Endothelial cell of umbilical vein (primary cell): ENCODE data around the gene CNTRL. TPM values are rescaled to one million over a fixed set of nuclear protein-coding genes. Genes with fewer than 3 reads are reported as not detected.

ENCODE experiments used
- BruUV-seq: library from RNA; stranded (reverse); fragments of 400-500 nt; replicated peaks from 2 replicates; lab custom pipeline; 2021; lab: Mats Ljungman, UMichigan
- CTCF ChIA-PET: fragments of 300-600, 350-600 bp; sonication (Branson Sonifier 250); formaldehyde crosslinking; loops from one replicate; lab custom pipeline; 2021; ENCODE audit warnings: antibody characterized with exemption, inconsistent platforms; lab: Charles Lee
- POLR2A ChIA-PET: fragments of 300-600, 350-600 bp; sonication (Branson Sonifier 250); formaldehyde crosslinking; loops from one replicate; lab custom pipeline; 2021; ENCODE audit warnings: antibody characterized with exemption, inconsistent platforms; lab: Charles Lee
- DNase-seq: peaks from one replicate; pipeline ENCODE4 v3.0.0-alpha.2; 2011; ENCODE audit warnings: low read depth, low spot score
- FAIRE-seq: peaks from 2 replicates; lab custom pipeline; 2011; peaks lifted over from hg19 to GRCh38; lab: Jason Lieb, UNC
- H2AFZ ChIP-seq: 2 replicates; pipeline ENCODE4 v1.6.0; 2012; ENCODE audit warnings: low read depth, low read length, control low read depth, inconsistent platforms
- H3K27ac ChIP-seq: 2 replicates; pipeline ENCODE4 v1.5.1; 2011; ENCODE audit warnings: low read depth, mild to moderate bottlenecking, control low read depth, low read length, moderate library complexity; ENCODE audit not compliant: insufficient read depth
- H3K27me3 ChIP-seq, 2 experiments: 2 replicates each; pipeline versions ENCODE4 v1.6.0 to v1.6.1; 2011; ENCODE audit warnings: low read length in 2 of 2, mixed read lengths in 1 of 2; ENCODE audit not compliant: control insufficient read depth in 2 of 2, insufficient read depth in 2 of 2
- H3K36me3 ChIP-seq, 2 experiments: 2 replicates in 1 of 2; 3 replicates in 1 of 2; pipeline ENCODE4 v1.5.1; 2011; ENCODE audit warnings: low read length in 2 of 2, mild to moderate bottlenecking in 1 of 2, moderate library complexity in 1 of 2; ENCODE audit not compliant: control insufficient read depth in 2 of 2, insufficient read depth in 2 of 2; ENCODE audit errors: extremely low read depth in 1 of 2
- H3K4me1 ChIP-seq: 3 replicates; pipeline ENCODE4 v1.5.1; 2011; ENCODE audit warnings: mild to moderate bottlenecking, low read length; ENCODE audit not compliant: control insufficient read depth, insufficient read depth; ENCODE audit errors: extremely low read depth
- H3K4me2 ChIP-seq: 2 replicates; pipeline ENCODE4 v1.6.1; 2011; ENCODE audit warnings: low read length, control low read depth, mixed read lengths; ENCODE audit not compliant: insufficient read depth
- H3K4me3 ChIP-seq, 3 experiments: fragments of 200-600 bp in 1 of 3; sonication (generic), shearing (Covaris generic) in 1 of 3; replicated peaks in 1 of 3; 2 replicates each; pipeline ENCODE4 v1.5.1; 2011 to 2016; ENCODE audit warnings: control low read depth in 3 of 3, low read length in 3 of 3, mild to moderate bottlenecking in 2 of 3, inconsistent platforms in 1 of 3, low read depth in 1 of 3, moderate library complexity in 1 of 3; ENCODE audit not compliant: insufficient read depth in 1 of 3
- H3K79me2 ChIP-seq: 2 replicates; pipeline ENCODE4 v1.6.0; 2012; ENCODE audit warnings: low read length, inconsistent platforms; ENCODE audit not compliant: control insufficient read depth, insufficient read depth
- H3K9ac ChIP-seq: replicated peaks from 2 replicates; pipeline ENCODE3; 2011; ENCODE audit warnings: low read length, control low read depth; ENCODE audit not compliant: insufficient read depth; ENCODE audit errors: extremely low read depth
- H3K9me1 ChIP-seq: replicated peaks from 3 replicates; pipeline ENCODE4 v1.6.0; 2011; ENCODE audit warnings: mild to moderate bottlenecking, low read length; ENCODE audit not compliant: control insufficient read depth, insufficient read depth; ENCODE audit errors: extremely low read depth
- H3K9me3 ChIP-seq: replicated peaks from 2 replicates; pipeline ENCODE4 v1.5.1; 2012; ENCODE audit warnings: low read length, inconsistent platforms; ENCODE audit not compliant: control insufficient read depth, insufficient read depth
- H4K20me1 ChIP-seq: replicated peaks from 2 replicates; pipeline ENCODE3; 2011; ENCODE audit warnings: mild to moderate bottlenecking, low read length; ENCODE audit not compliant: control insufficient read depth, insufficient read depth; ENCODE audit errors: extremely low read depth
- CTCF ChIP-seq, 2 donors: IDR thresholded peaks; 1 replicate in 1 of 2; 2 replicates in 1 of 2; pipeline ENCODE4 v1.5.1; 2011; ENCODE audit warnings: low read length in 2 of 2, mild to moderate bottlenecking in 2 of 2, moderate library complexity in 2 of 2, control low read depth in 1 of 2, inconsistent platforms in 1 of 2, low read depth in 1 of 2; ENCODE audit not compliant: insufficient read depth in 1 of 2; ENCODE audit errors: extremely low read depth in 1 of 2
- EZH2 ChIP-seq: IDR thresholded peaks from 2 replicates; pipeline ENCODE4 v1.6.1; 2012; ENCODE audit warnings: borderline replicate concordance, low read depth, mild to moderate bottlenecking, moderate library complexity, low read length, inconsistent platforms; ENCODE audit not compliant: severe bottlenecking
- FOS ChIP-seq: IDR thresholded peaks from 2 replicates; pipeline ENCODE4 v1.6.1; 2011; ENCODE audit warnings: mild to moderate bottlenecking, low read length, moderate library complexity, borderline replicate concordance; ENCODE audit not compliant: insufficient read depth
- GATA2 ChIP-seq: IDR thresholded peaks from 2 replicates; pipeline ENCODE4 v1.7.0; 2011; ENCODE audit warnings: low read depth, mild to moderate bottlenecking, moderate library complexity, mixed read lengths, low read length; ENCODE audit not compliant: insufficient read length, insufficient read depth
- JUN ChIP-seq: IDR thresholded peaks from 2 replicates; pipeline ENCODE4 v1.6.1; 2011; ENCODE audit warnings: borderline replicate concordance, low read depth; ENCODE audit not compliant: insufficient read length, insufficient read depth
- MAX ChIP-seq: IDR thresholded peaks from 2 replicates; pipeline ENCODE4 v1.6.1; 2011; ENCODE audit not compliant: insufficient read depth, insufficient read length
- MYC ChIP-seq: IDR thresholded peaks from one replicate; pipeline ENCODE4 v1.6.1; 2011; ENCODE audit warnings: mild to moderate bottlenecking, low read depth, low read length
- POLR2A ChIP-seq: IDR thresholded peaks from 2 replicates; pipeline ENCODE4 v1.6.1; 2012; ENCODE audit warnings: low read depth, mild to moderate bottlenecking, control low read depth, low read length
- POLR2AphosphoS5 ChIP-seq: IDR thresholded peaks from 2 replicates; pipeline ENCODE4 v1.6.1; 2012; ENCODE audit warnings: low read depth, mild to moderate bottlenecking, control low read depth, low read length, moderate library complexity; ENCODE audit not compliant: insufficient read depth
- dilution Hi-C: fragments of 300-500 bp; cut with MboI; formaldehyde crosslinking; loops from one replicate; pipeline ENCODE4 v1.15.0; 2019; ENCODE audit warnings: low sequenced_read_pairs; ENCODE audit not compliant: extremely low pct_ligation_motif_present
- intact Hi-C: fragments of 100-400 bp; cut with micrococcal nuclease; formaldehyde crosslinking; loops from one replicate; pipeline ENCODE4 v1.10.0; 2022
- polyA plus RNA-seq, 4 experiments: library from polyadenylated mRNA; depleted of rRNA in 3 of 4; stranded (reverse) in 3 of 4; unstranded in 1 of 4; fragments of >200 nt; gene quantifications; 2 replicates each; pipeline versions ENCODE4 v1.2.1 to v1.2.3, GENCODE V29; 2011 to 2012; ENCODE audit warnings: missing spikeins in 1 of 4
- total RNA-seq: library from RNA; stranded (reverse); gene quantifications from 2 replicates; pipeline ENCODE4 v1.2.3, GENCODE V29; 2021

Gene CNTRL
- total and polyA plus RNA-seq, 2 donors (not counting 3 experiments of a cell fraction or from before 2014, with no cell fraction given): 6.1 to 21.8 TPM

- CTCF ChIA-PET: no interaction called here
- dilution Hi-C loops: no loop called here
- BruUV-seq: no TSS peak
These were observed 40.7 kb downstream of the CNTRL start for GRCh38 chr9:121115466-121115865.

More at GRCh38 chr9:121115466-121115865, 40.7 kb downstream of the CNTRL start:
- Histone ChIP-seq H4K20me1 (no peaks in the 10 kb centered on the region), H2AFZ (no peak overlapping the region), H3K27me3 (no peaks in the 10 kb centered on the region), H3K9me1 (no peaks in the 10 kb centered on the region), H3K9me3 (no peaks in the 10 kb centered on the region), H3K4me2 (no peak overlapping the region), H3K4me1 (no peaks in the 10 kb centered on the region), H3K9ac (no peak overlapping the region), H3K4me3 (no peak overlapping the region), H3K79me2 (no peaks in the 10 kb centered on the region), H3K36me3 (no peaks in the 10 kb centered on the region), H3K27ac (no peak overlapping the region)
- POLR2A ChIA-PET: no interaction called here
- TF ChIP-seq GATA2 (no peak), JUN (no peak), MYC (no peak), CTCF (IDR thresholded peaks at IDR 0.05; ENCODE audit: extremely low read depth in 1 of 2, insufficient read depth in 1 of 2, low read depth in 1 of 2, low read length in 2 of 2) (no peak), MAX (no peak), POLR2A (no peak), EZH2 (no peak), FOS (no peak), POLR2AphosphoS5 (no peak)
- intact Hi-C loops: no loop called here
- no peak for DNase-seq
- FAIRE-seq: no peak
